ENCODE measurements around the gene CFAP299.

CFAP299 gene

GRCh38 chr4:80913381-80913780 is 577.9 kb downstream of the CFAP299 start:
- Histone ChIP-seq H3K4me1 (ENCODE audit: insufficient read depth, low read length, severe bottlenecking) (peaks cover 6% of the 10 kb centered on the region), H3K4me2 (ENCODE audit: low read length) (no peak overlapping the region), H3K27me3 (ENCODE audit: insufficient read depth, low read length) (no peaks in the 10 kb centered on the region), H3K27ac (ENCODE audit: low read depth, low read length, poor library complexity, severe bottlenecking) (peak overlapping the region; percentile 25), H3K4me3 (ENCODE audit: low read depth, low read length, poor library complexity, severe bottlenecking) (no peak overlapping the region), H3K36me3 (ENCODE audit: insufficient read depth, low read length) (no peaks in the 10 kb centered on the region), H3K9me3 (ENCODE audit: low read length) (peaks cover 7% of the 10 kb centered on the region), H3K79me2 (ENCODE audit: insufficient read depth, low read length) (no peaks in the 10 kb centered on the region), H3K9me2 (ENCODE audit: low read depth, low read length) (no peaks in the 10 kb centered on the region), H3F3A (ENCODE audit: insufficient read depth, low read length) (no peaks in the 10 kb centered on the region), H3K9ac (ENCODE audit: low read length) (no peak overlapping the region), H4K20me1 (ENCODE audit: insufficient read depth, low read length) (no peaks in the 10 kb centered on the region), H2AFZ (ENCODE audit: low read length) (peak overlapping the region; percentile 93)
- no peak for TF ChIP-seq CTCF (IDR thresholded peaks at IDR 0.05; ENCODE audit: low read length)

GRCh38 chr4:80916770-80917169 is 581.2 kb downstream of the CFAP299 start:
- H3K36me3 ChIP-seq (ENCODE audit: insufficient read depth, low read length): no peaks in the 10 kb centered on the region
- peaks cover 4% of the 10 kb centered on the region for H3K9me3 ChIP-seq (ENCODE audit: low read length)
- no peak overlapping the region for H3K27ac ChIP-seq (ENCODE audit: low read depth, low read length, poor library complexity, severe bottlenecking)
- peaks cover 6% of the 10 kb centered on the region for H3K4me1 ChIP-seq (ENCODE audit: insufficient read depth, low read length, severe bottlenecking)
- H2AFZ ChIP-seq (ENCODE audit: low read length): no peak overlapping the region
- H3K27me3 ChIP-seq (ENCODE audit: insufficient read depth, low read length): no peaks in the 10 kb centered on the region
- TF ChIP-seq CTCF (IDR thresholded peaks at IDR 0.05; ENCODE audit: low read length): no peak
- no peak for TF ChIP-seq EZH2 (IDR thresholded peaks at IDR 0.05; ENCODE audit: borderline replicate concordance, low read length)
- H3K4me3 ChIP-seq (ENCODE audit: low read depth, low read length, poor library complexity, severe bottlenecking): no peak overlapping the region
- H3F3A ChIP-seq (ENCODE audit: insufficient read depth, low read length): no peaks in the 10 kb centered on the region
- no peak overlapping the region for H3K4me2 ChIP-seq (ENCODE audit: low read length)
- no peaks in the 10 kb centered on the region for H3K9me2 ChIP-seq (ENCODE audit: low read depth, low read length)
- H3K9ac ChIP-seq (ENCODE audit: low read length): no peak overlapping the region
- no peaks in the 10 kb centered on the region for H3K79me2 ChIP-seq (ENCODE audit: insufficient read depth, low read length)
- H4K20me1 ChIP-seq (ENCODE audit: insufficient read depth, low read length): no peaks in the 10 kb centered on the region

GRCh38 chr4:80918004-80918403 is 582.5 kb downstream of the CFAP299 start:
- TF ChIP-seq EZH2 (IDR thresholded peaks at IDR 0.05; ENCODE audit: borderline replicate concordance, low read length) (no peak), CTCF (IDR thresholded peaks at IDR 0.05; ENCODE audit: low read length) (no peak)
- Histone ChIP-seq H2AFZ (ENCODE audit: low read length) (no peak overlapping the region; the same call in 1 of the 2 replicates), H3K9ac (ENCODE audit: low read length) (no peak overlapping the region), H3K9me3 (ENCODE audit: low read length) (peaks cover 4% of the 10 kb centered on the region), H3K36me3 (ENCODE audit: insufficient read depth, low read length) (no peaks in the 10 kb centered on the region), H3K4me3 (ENCODE audit: low read depth, low read length, poor library complexity, severe bottlenecking) (no peak overlapping the region), H3K79me2 (ENCODE audit: insufficient read depth, low read length) (no peaks in the 10 kb centered on the region), H3K4me1 (ENCODE audit: insufficient read depth, low read length, severe bottlenecking) (peaks cover 6% of the 10 kb centered on the region), H3F3A (ENCODE audit: insufficient read depth, low read length) (no peaks in the 10 kb centered on the region), H4K20me1 (ENCODE audit: insufficient read depth, low read length) (no peaks in the 10 kb centered on the region), H3K27ac (ENCODE audit: low read depth, low read length, poor library complexity, severe bottlenecking) (no peak overlapping the region), H3K4me2 (ENCODE audit: low read length) (no peak overlapping the region), H3K27me3 (ENCODE audit: insufficient read depth, low read length) (no peaks in the 10 kb centered on the region), H3K9me2 (ENCODE audit: low read depth, low read length) (no peaks in the 10 kb centered on the region)
